K562 (cell line): Measurements from ENCODE around the gene CLCNKB. TPM values are rescaled to one million over a fixed set of nuclear protein-coding genes. Genes with fewer than 3 reads are reported as not detected.

Source experiments
- ATAC-seq: fragments of 200-7000 bp; cut with Tn5 transposase; 3 replicates; pipeline ENCODE4 v1.9.1; 2020; ENCODE audit warnings: moderate library complexity
- BruUV-seq: library from RNA; stranded (reverse); fragments of 400-500 nt; replicated peaks from 2 replicates; lab custom pipeline; 2021; lab: Mats Ljungman, UMichigan
- CTCF ChIA-PET: fragments of 300-600 bp; formaldehyde crosslinking; extraction: SDS; loops from one replicate; lab custom pipeline; 2021; ENCODE audit warnings: low intra/inter-chr PET ratio; lab: Yijun Ruan, JAX
- POLR2A ChIA-PET: fragments of 300-600, 350-650 bp; sonication (Branson Sonifier 250); formaldehyde crosslinking; extraction: SDS; loops from one replicate; lab custom pipeline; 2021; ENCODE audit warnings: antibody characterized with exemption, inconsistent platforms; lab: Yijun Ruan, JAX
- DNase-seq, 4 experiments: peaks; one replicate each; pipeline versions ENCODE4 v3.0.0 to v3.0.0-alpha.2; 2011 to 2018; ENCODE audit warnings: low spot score in 3 of 4, mixed read lengths in 3 of 4; ENCODE audit errors: extremely low read depth in 1 of 4
- FAIRE-seq: peaks from 2 replicates; lab custom pipeline; 2011; peaks lifted over from hg19 to GRCh38; lab: Jason Lieb, UNC
- H2AFZ ChIP-seq: 2 replicates; pipeline ENCODE4 v1.6.0; 2011; ENCODE audit warnings: low read depth, low read length, control low read depth, inconsistent platforms
- H3K27ac ChIP-seq: fragments of 200-600 bp; 3 replicates; pipeline ENCODE4 v1.8.0; 2011; ENCODE audit warnings: low read depth, mild to moderate bottlenecking, control low read depth, inconsistent platforms, low read length, moderate library complexity, mixed read lengths; ENCODE audit errors: extremely low read depth
- H3K27me3 ChIP-seq, 2 experiments: fragments of 300-600 bp in 1 of 2; 2 replicates in 1 of 2; 3 replicates in 1 of 2; pipeline versions ENCODE4 v1.6.0 to v1.8.0; 2011; ENCODE audit warnings: inconsistent platforms in 2 of 2, low read length in 2 of 2, mild to moderate bottlenecking in 1 of 2, mixed read lengths in 1 of 2, moderate library complexity in 1 of 2; ENCODE audit not compliant: control insufficient read depth in 2 of 2, insufficient read depth in 2 of 2
- H3K36me3 ChIP-seq: fragments of 300-600 bp; 3 replicates; pipeline ENCODE4 v1.8.0; 2011; ENCODE audit warnings: mild to moderate bottlenecking, low read length, inconsistent platforms; ENCODE audit not compliant: control insufficient read depth, insufficient read depth
- H3K4me1 ChIP-seq, 2 experiments: fragments of 200-600 bp in 1 of 2; replicated peaks in 1 of 2; 2 replicates in 1 of 2; 3 replicates in 1 of 2; pipeline versions ENCODE4 v1.5.1 to v1.8.0; 2011; ENCODE audit warnings: inconsistent platforms in 2 of 2, low read length in 2 of 2, mild to moderate bottlenecking in 1 of 2, mixed read lengths in 1 of 2, moderate library complexity in 1 of 2; ENCODE audit not compliant: control insufficient read depth in 2 of 2, insufficient read depth in 2 of 2
- H3K4me2 ChIP-seq: 2 replicates; pipeline ENCODE4 v1.6.1; 2011; ENCODE audit warnings: low read length, control low read depth, inconsistent platforms, mixed read lengths; ENCODE audit not compliant: insufficient read depth
- H3K4me3 ChIP-seq: fragments of 200-600 bp; sonication (generic), shearing (Covaris generic); 2 replicates; pipeline ENCODE4 v1.5.1; 2016; ENCODE audit warnings: control low read depth, inconsistent platforms
- H3K79me2 ChIP-seq: fragments of 200-600 bp; 3 replicates; pipeline ENCODE4 v1.8.0; 2011; ENCODE audit warnings: low read length, inconsistent platforms; ENCODE audit not compliant: control insufficient read depth, insufficient read depth
- H3K9ac ChIP-seq, 2 experiments: 2 replicates each; pipeline versions ENCODE4 v1.6.0 to v1.6.1; 2011; ENCODE audit warnings: low read depth in 2 of 2, low read length in 2 of 2, control low read depth in 1 of 2, inconsistent platforms in 1 of 2, mild to moderate bottlenecking in 1 of 2, mixed read lengths in 1 of 2; ENCODE audit not compliant: insufficient read depth in 1 of 2
- H3K9me1 ChIP-seq: one replicate; pipeline ENCODE4 v1.6.0; 2011; ENCODE audit warnings: inconsistent platforms, mild to moderate bottlenecking, low read length, moderate library complexity; ENCODE audit not compliant: control insufficient read depth, insufficient read depth
- H3K9me3 ChIP-seq: replicated peaks from 2 replicates; pipeline ENCODE4 v1.5.1; 2011; ENCODE audit warnings: low read depth, low read length, inconsistent platforms; ENCODE audit not compliant: control insufficient read depth, insufficient read depth
- H4K20me1 ChIP-seq: replicated peaks from 2 replicates; pipeline ENCODE4 v1.6.1; 2011; ENCODE audit warnings: low read length, inconsistent platforms, mixed read lengths; ENCODE audit not compliant: control insufficient read depth, insufficient read depth
- CREB1 ChIP-seq, 2 experiments: sonication (generic) in 1 of 2; formaldehyde crosslinking in 1 of 2; IDR thresholded peaks; 2 replicates each; pipeline versions ENCODE4 v1.6.1 to v1.8.0; 2012 to 2022; ENCODE audit warnings: inconsistent platforms in 1 of 2, mild to moderate bottlenecking in 1 of 2, missing genetic modification reagents in 1 of 2, moderate library complexity in 1 of 2
- HDGF ChIP-seq: fragments of 450-650 bp; IDR thresholded peaks from 2 replicates; pipeline ENCODE4 v1.6.1; 2016
- KLF10 ChIP-seq: fragments of 250-450 bp; sonication (Bioruptor Pico); IDR thresholded peaks from 2 replicates; pipeline ENCODE4 v1.6.1; 2021; ENCODE audit warnings: matching md5 sums
- MCM2 ChIP-seq: fragments of 450-650 bp; IDR thresholded peaks from 2 replicates; pipeline ENCODE4 v1.6.1; 2017; ENCODE audit warnings: low read depth, mild to moderate bottlenecking
- MEIS2 ChIP-seq: fragments of 450-650 bp; IDR thresholded peaks from 2 replicates; pipeline ENCODE4 v1.6.1; 2014; ENCODE audit warnings: mild to moderate bottlenecking; ENCODE audit not compliant: partially characterized antibody
- NCOR1 ChIP-seq: fragments of 450-650 bp; IDR thresholded peaks from 2 replicates; pipeline ENCODE4 v1.6.1; 2016; ENCODE audit warnings: mild to moderate bottlenecking, moderate library complexity
- NR1H2 ChIP-seq: sonication (generic); formaldehyde crosslinking; IDR thresholded peaks from 2 replicates; pipeline ENCODE4 v1.4.0; 2020; ENCODE audit warnings: mild to moderate bottlenecking, missing genetic modification reagents
- POLR2G ChIP-seq: fragments of 200-400 bp; formaldehyde crosslinking; IDR thresholded peaks from 2 replicates; pipeline ENCODE4 v1.6.1; 2017; ENCODE audit warnings: low read depth, mild to moderate bottlenecking, antibody characterized with exemption, low read length, moderate library complexity
- SPI1 ChIP-seq: IDR thresholded peaks from 2 replicates; pipeline ENCODE4 v1.6.1; 2011; ENCODE audit warnings: low read depth, low read length, control low read depth, borderline replicate concordance
- STAT5B ChIP-seq: fragments of 250-450 bp; sonication (Bioruptor Pico); IDR thresholded peaks from 2 replicates; pipeline ENCODE4 v1.8.0; 2021; ENCODE audit warnings: mild to moderate bottlenecking, inconsistent platforms
- TSC22D4 ChIP-seq: fragments of 450-650 bp; IDR thresholded peaks from 2 replicates; pipeline ENCODE4 v1.6.1; 2016; ENCODE audit warnings: missing genetic modification characterization, missing biosample characterization, control low read depth
- ZNF311 ChIP-seq: fragments of 250-450 bp; sonication (Bioruptor Pico); IDR thresholded peaks from 2 replicates; pipeline ENCODE4 v1.4.0; 2020; ENCODE audit warnings: mild to moderate bottlenecking, moderate library complexity
- ZNF347 ChIP-seq: fragments of 450-650 bp; formaldehyde crosslinking; IDR thresholded peaks from 2 replicates; pipeline ENCODE4 v1.4.0; 2020; ENCODE audit warnings: low read depth, mild to moderate bottlenecking, moderate library complexity
- ZNF384 ChIP-seq: IDR thresholded peaks from 2 replicates; pipeline ENCODE4 v1.6.1; 2012; ENCODE audit warnings: low read depth, low read length, improper control_type of control experiment
- ZNF408 ChIP-seq: fragments of 250-450 bp; sonication (Bioruptor Pico); IDR thresholded peaks from 2 replicates; pipeline ENCODE4 v1.4.0; 2020; ENCODE audit warnings: low read depth, mild to moderate bottlenecking, moderate library complexity
- WGBS: fragments of 100-300 bp; shearing (Covaris generic); methylation state at CpG from one replicate; pipeline ENCODE4 v1.1.6; 2016; ENCODE audit warnings: low coverage, mixed read lengths; ENCODE audit not compliant: insufficient coverage; ENCODE audit errors: missing lambda C conversion rate; 5-methylcytosine and 5-hydroxymethylcytosine counted together
- in situ Hi-C: fragments of 300-500 bp; cut with MboI; formaldehyde crosslinking; loops from 4 replicates; pipeline ENCODE4 v1.15.0; 2018; ENCODE audit warnings: inconsistent platforms, mixed read lengths
- intact Hi-C: fragments of 100-400 bp; cut with micrococcal nuclease; formaldehyde crosslinking; loops from 2 replicates; pipeline ENCODE4 v1.14.2; 2022
- polyA plus RNA-seq, 8 experiments: library from polyadenylated mRNA; depleted of rRNA in 4 of 8; stranded (reverse) in 5 of 8; unstranded in 3 of 8; fragments of >200 nt; fragmentation: Nextera tagmentation in 2 of 8; fragmentation: Illumina TruSeq in 1 of 8; extraction: Ambion mirVana in 2 of 8; extraction: Trizol in 1 of 8; gene quantifications; 2 replicates each; pipeline versions ENCODE4 v1.2.1 to v1.2.3, GENCODE V29; 2011 to 2014; ENCODE audit warnings: inconsistent platforms in 1 of 8, missing spikeins in 1 of 8
- total RNA-seq, 7 experiments: library from RNA; depleted of rRNA in 6 of 7; stranded (reverse); fragments of >200 nt in 6 of 7; fragmentation: Illumina TruSeq in 2 of 7; extraction: Trizol in 2 of 7; gene quantifications; 2 replicates each; pipeline versions ENCODE4 v1.2.1 to v1.2.3, GENCODE V29; 2011 to 2021; ENCODE audit warnings: low replicate concordance in 1 of 7
- TF ChIP-seq, protein P1 (sequence below): fragments of 450-650 bp; IDR thresholded peaks from 2 replicates; pipeline ENCODE4 v1.6.1; 2017; ENCODE audit warnings: antibody characterized with exemption
- TF ChIP-seq, protein P2 (sequence below): sonication (generic); formaldehyde crosslinking; IDR thresholded peaks from 2 replicates; pipeline ENCODE4 v1.8.0; 2022; ENCODE audit warnings: mild to moderate bottlenecking, missing genetic modification reagents
- TF ChIP-seq, protein P3 (sequence below): sonication (generic); formaldehyde crosslinking; IDR thresholded peaks from 2 replicates; pipeline ENCODE4 v1.8.0; 2022; ENCODE audit warnings: missing genetic modification reagents, mild to moderate bottlenecking, moderate library complexity, borderline replicate concordance

Gene CLCNKB
- total and polyA plus RNA-seq, 9 of the 15 experiments (the other 6 are each of a cell fraction or from before 2014, with no cell fraction given), result 0.08 to 1.7 (median 0.64) TPM

DNA sequence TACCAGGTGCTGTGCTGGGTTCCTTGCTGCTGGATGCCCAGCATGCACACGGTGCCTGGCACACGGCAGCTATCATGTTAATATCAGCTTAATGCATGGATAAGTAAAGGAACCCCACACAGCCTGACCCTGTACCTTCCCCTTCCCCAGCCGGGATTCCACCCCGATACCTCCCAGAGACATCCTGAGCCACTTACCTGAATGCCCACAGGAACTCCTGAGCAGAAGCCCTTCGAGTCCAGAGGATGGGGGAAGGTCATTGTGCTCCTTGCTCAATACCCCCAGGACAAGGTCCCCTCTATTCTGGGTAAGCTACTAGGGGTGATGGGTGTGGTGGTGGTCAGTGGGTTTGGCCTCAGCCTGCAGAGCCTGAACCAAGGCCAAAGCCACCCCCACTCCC, 28.5 kb downstream of the CLCNKB start:
- H3K4me1 ChIP-seq, result peaks cover 15 to 40% of the 10 kb centered on the region in 2 experiments; a peak in 4 of 5 replicates
- CTCF ChIA-PET, result interaction anchor here (1.2 kb wide), 1 partner anchor 63 kb away, joined by 3 read pairs; no protein-coding TSS in a partner anchor

More for the DNA sequence above, 28.5 kb downstream of the CLCNKB start:
- POLR2A ChIA-PET, result interaction anchor here (0.6 to 1.0 kb wide), 3 partner anchors 72 to 291 kb away, joined by 3 to 4 read pairs (median 4); no protein-coding TSS in a partner anchor
- H3K9ac ChIP-seq, result no peak overlapping the region
- no peak for FAIRE-seq
- H3K4me3 ChIP-seq, result no peak overlapping the region
- no peak overlapping the region for H3K4me2 ChIP-seq
- no peaks in the 10 kb centered on the region for H3K9me1 ChIP-seq
- no peaks in the 10 kb centered on the region for H4K20me1 ChIP-seq
- in situ Hi-C loops (no loop called here), intact Hi-C loops (loop anchor here (5.0 kb wide), 1 partner anchor 65 kb away; no protein-coding TSS in a partner anchor)
- no peak for ATAC-seq
- TF ChIP-seq ZNF384 (no peak), MEIS2 (no peak), MCM2 (no peak), STAT5B (no peak), POLR2G (no peak), HDGF (no peak), TSC22D4 (no peak), SPI1 (no peak), ZNF347 (CRISPR knock-in tag) (no peak), ZNF311 (no peak), CREB1 (IDR thresholded peaks at IDR 0.05) (no peak), CREB1 (CRISPR knock-in tag; IDR thresholded peaks at IDR 0.05) (no peak), ZNF408 (no peak), KLF10 (CRISPR knock-in tag) (no peak), NR1H2 (CRISPR knock-in tag) (no peak), NCOR1 (no peak)
- TF ChIP-seq, protein P1, sequence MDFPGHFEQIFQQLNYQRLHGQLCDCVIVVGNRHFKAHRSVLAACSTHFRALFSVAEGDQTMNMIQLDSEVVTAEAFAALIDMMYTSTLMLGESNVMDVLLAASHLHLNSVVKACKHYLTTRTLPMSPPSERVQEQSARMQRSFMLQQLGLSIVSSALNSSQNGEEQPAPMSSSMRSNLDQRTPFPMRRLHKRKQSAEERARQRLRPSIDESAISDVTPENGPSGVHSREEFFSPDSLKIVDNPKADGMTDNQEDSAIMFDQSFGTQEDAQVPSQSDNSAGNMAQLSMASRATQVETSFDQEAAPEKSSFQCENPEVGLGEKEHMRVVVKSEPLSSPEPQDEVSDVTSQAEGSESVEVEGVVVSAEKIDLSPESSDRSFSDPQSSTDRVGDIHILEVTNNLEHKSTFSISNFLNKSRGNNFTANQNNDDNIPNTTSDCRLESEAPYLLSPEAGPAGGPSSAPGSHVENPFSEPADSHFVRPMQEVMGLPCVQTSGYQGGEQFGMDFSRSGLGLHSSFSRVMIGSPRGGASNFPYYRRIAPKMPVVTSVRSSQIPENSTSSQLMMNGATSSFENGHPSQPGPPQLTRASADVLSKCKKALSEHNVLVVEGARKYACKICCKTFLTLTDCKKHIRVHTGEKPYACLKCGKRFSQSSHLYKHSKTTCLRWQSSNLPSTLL, result no peak
- TF ChIP-seq, protein P2, sequence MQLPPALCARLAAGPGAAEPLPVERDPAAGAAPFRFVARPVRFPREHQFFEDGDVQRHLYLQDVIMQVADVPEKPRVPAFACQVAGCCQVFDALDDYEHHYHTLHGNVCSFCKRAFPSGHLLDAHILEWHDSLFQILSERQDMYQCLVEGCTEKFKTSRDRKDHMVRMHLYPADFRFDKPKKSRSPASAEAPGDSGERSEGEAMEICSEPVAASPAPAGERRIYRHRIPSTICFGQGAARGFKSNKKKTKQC (CRISPR knock-in tag), result no peak
- TF ChIP-seq, protein P3, sequence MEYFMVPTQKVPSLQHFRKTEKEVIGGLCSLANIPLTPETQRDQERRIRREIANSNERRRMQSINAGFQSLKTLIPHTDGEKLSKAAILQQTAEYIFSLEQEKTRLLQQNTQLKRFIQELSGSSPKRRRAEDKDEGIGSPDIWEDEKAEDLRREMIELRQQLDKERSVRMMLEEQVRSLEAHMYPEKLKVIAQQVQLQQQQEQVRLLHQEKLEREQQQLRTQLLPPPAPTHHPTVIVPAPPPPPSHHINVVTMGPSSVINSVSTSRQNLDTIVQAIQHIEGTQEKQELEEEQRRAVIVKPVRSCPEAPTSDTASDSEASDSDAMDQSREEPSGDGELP, result no peak
- WGBS, result 24% methylated on average over 5 of the region's 5 CpGs
- BruUV-seq, result no TSS peak
- H3K36me3 ChIP-seq, result no peaks in the 10 kb centered on the region
- peaks cover 6 to 36% of the 10 kb centered on the region in 2 experiments for H3K27me3 ChIP-seq
- no peak for DNase-seq
- no peak overlapping the region for H3K27ac ChIP-seq
- no peaks in the 10 kb centered on the region for H3K79me2 ChIP-seq
- H2AFZ ChIP-seq, result no peak overlapping the region
- H3K9me3 ChIP-seq, result no peaks in the 10 kb centered on the region
